Measurements from ENCODE around the gene MRAP.

Gene MRAP

GRCh38 chr21:32320726-32321125, 22.1 kb downstream of the MRAP start:
- no peak for TF ChIP-seq CTCF (IDR thresholded peaks at IDR 0.05; ENCODE audit: insufficient read depth, low read depth, low read length, missing control alignments)
- no peak overlapping the region for H3K4me3 ChIP-seq (ENCODE audit: low read length)
- DNase-seq (ENCODE audit: low read depth): no peak

DNA sequence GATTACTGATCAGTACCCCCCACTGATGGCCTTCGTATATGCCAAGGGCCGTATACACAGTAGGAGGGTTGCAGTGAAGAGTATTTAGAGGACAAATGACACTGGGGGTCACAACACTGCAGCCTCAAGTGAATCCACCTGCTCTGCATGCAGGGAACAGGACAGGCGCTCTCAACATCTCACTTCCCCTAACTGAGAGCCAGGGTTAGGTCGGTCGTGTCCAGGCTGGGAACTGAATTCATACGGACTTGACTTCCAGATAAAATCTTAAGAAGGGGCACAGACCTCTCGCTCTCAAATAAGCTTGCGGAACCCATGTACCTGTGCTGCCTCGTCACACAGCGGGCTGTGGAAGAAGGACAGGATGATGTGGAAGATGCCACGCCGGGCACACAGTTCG, 22.8 kb downstream of the MRAP start:
- no peak for DNase-seq (ENCODE audit: low read depth)
- no peak for TF ChIP-seq CTCF (IDR thresholded peaks at IDR 0.05; ENCODE audit: insufficient read depth, low read depth, low read length, missing control alignments)

DNA sequence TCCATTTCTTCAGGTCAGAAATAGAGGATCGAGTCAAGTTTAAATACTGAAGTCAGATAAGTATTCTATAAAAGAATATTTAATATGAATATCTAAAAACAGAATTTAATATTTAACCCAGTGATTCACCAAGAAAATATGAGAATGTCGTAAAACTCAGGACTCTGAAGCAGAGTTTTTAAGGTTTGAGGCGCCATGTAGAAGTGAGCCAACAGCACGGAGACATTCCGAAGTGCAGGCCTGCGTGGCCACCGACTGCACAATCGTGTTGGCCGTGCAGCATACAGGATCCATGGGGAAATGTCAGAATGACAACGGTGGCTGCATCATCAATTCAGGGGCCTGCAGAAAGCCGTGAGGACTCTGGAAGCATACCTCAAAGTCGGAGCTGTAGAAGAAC, 23.4 kb downstream of the MRAP start:
- no peak for TF ChIP-seq CTCF (IDR thresholded peaks at IDR 0.05; ENCODE audit: insufficient read depth, low read depth, low read length, missing control alignments)
- no peak for DNase-seq (ENCODE audit: low read depth)

More for the DNA sequence above, 22.8 kb downstream of the MRAP start:
- no peak overlapping the region for H3K4me3 ChIP-seq (ENCODE audit: low read length)

DNA sequence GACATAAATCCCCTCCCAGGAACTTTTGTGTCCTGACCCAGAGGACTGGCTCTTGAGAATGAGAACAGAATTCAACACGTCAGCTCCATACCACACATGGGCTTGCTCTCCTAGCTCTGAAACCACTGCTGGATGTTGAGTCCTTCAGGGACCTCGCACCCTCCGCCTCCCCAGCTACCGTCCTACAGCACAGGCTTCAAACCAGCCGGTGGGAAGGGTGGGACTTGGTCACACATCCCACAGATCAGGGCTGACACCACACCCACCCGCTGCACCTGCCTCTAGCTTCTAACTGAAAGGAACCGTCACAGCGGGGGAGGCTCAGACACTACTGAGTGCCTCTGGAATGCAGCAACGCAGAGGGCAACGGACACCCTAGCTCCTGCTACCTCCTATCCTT, 24.0 kb downstream of the MRAP start:
- DNase-seq (ENCODE audit: low read depth): no peak
- TF ChIP-seq CTCF (IDR thresholded peaks at IDR 0.05; ENCODE audit: insufficient read depth, low read depth, low read length, missing control alignments): no peak

More for the DNA sequence above, 23.4 kb downstream of the MRAP start:
- H3K4me3 ChIP-seq (ENCODE audit: low read length): no peak overlapping the region

DNA sequence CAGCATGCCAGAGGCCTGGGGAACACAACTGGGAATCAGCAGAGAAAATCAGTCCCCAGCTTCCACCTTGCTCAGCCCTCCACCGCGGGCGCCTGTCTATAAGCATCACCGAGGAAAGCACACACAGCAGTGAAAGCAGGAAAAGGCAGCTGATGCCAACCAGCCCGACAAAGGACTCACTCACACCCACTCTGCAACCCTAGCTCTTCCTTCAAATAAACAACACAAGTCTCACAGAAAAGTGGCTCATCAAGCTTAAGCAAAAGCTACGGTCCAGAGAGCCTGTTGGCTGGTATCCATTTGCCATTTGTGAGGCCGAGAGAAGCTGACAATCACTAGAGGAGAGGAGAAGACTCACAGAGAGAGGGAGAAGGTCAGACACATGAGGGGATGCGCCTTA, 27.1 kb downstream of the MRAP start:
- no peak for TF ChIP-seq CTCF (IDR thresholded peaks at IDR 0.05; ENCODE audit: insufficient read depth, low read depth, low read length, missing control alignments)
- DNase-seq (ENCODE audit: low read depth): no peak
- no peak overlapping the region for H3K4me3 ChIP-seq (ENCODE audit: low read length)

More for the DNA sequence above, 24.0 kb downstream of the MRAP start:
- H3K4me3 ChIP-seq (ENCODE audit: low read length): no peak overlapping the region

GRCh38 chr21:32328595-32328994, 29.9 kb downstream of the MRAP start:
- no peak for DNase-seq (ENCODE audit: low read depth)
- no peak for TF ChIP-seq CTCF (IDR thresholded peaks at IDR 0.05; ENCODE audit: insufficient read depth, low read depth, low read length, missing control alignments)
- no peak overlapping the region for H3K4me3 ChIP-seq (ENCODE audit: low read length)

DNA sequence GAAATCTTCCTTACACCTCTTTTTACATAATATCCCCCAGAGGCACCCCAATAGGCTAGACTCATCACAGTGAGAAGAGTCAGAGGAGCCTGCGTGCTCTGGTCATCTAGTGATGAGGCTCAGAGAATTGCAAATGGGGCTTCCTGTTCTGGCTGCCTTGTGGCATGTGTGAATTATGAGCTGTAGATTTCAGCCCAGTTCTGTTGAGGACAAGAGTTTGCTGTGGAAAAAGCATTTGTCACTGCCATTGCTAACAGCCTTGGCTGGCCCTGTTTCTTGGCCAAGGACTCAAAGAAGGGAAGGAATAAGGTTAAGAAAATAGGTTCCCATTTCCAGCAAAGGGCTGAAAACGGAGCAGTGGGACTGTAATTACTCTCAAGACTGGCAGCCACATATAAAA, 30.7 kb downstream of the MRAP start:
- no peak for DNase-seq (ENCODE audit: low read depth)
- no peak overlapping the region for H3K4me3 ChIP-seq (ENCODE audit: low read length)
- TF ChIP-seq CTCF (IDR thresholded peaks at IDR 0.05; ENCODE audit: insufficient read depth, low read depth, low read length, missing control alignments): no peak

Measured in epithelial cell of esophagus (primary cell).